B cell (primary cell): ENCODE data around the gene DCDC1. TPM values are rescaled to one million over a fixed set of nuclear protein-coding genes. Genes with fewer than 3 reads are reported as not detected.

Experiments
- ATAC-seq: fragments of 200-7000 bp; cut with Tn5 transposase; one replicate; pipeline ENCODE4 v1.10.0; 2021; ENCODE audit warnings: low read depth, mild to moderate bottlenecking, moderate number of reproducible peaks, moderate library complexity
- CTCF ChIA-PET: fragments of 350-600 bp; sonication (Branson Sonifier 250); formaldehyde crosslinking; loops from one replicate; lab custom pipeline; 2021; ENCODE audit warnings: antibody characterized with exemption, inconsistent platforms; lab: Charles Lee
- POLR2A ChIA-PET: fragments of 350-600 bp; sonication (Branson Sonifier 250); formaldehyde crosslinking; loops from one replicate; lab custom pipeline; 2021; ENCODE audit warnings: antibody characterized with exemption; lab: Charles Lee
- DNase-seq: peaks from one replicate; pipeline ENCODE4 v3.0.0; 2013
- H2AFZ ChIP-seq: 2 replicates; pipeline ENCODE4 v1.6.1; 2012; ENCODE audit warnings: mild to moderate bottlenecking, low read depth, low read length; ENCODE audit not compliant: insufficient read depth, poor library complexity, severe bottlenecking
- H3K27ac ChIP-seq, 2 donors: 1 replicate in 1 of 2; 2 replicates in 1 of 2; pipeline ENCODE4 v1.5.1; 2012 to 2013; ENCODE audit warnings: low read length in 2 of 2, mild to moderate bottlenecking in 2 of 2, moderate library complexity in 1 of 2
- H3K27me3 ChIP-seq, 4 experiments: fragments of 200-600 bp in 1 of 4; sonication (generic) in 1 of 4; replicated peaks in 1 of 4; 1 replicate in 2 of 4; 2 replicates in 2 of 4; pipeline versions ENCODE4 v1.6.1 to v1.7.0; 2013 to 2016; ENCODE audit warnings: low read length in 3 of 4, mild to moderate bottlenecking in 2 of 4, mixed read lengths in 1 of 4, moderate library complexity in 1 of 4; ENCODE audit not compliant: insufficient read depth in 4 of 4, control insufficient read depth in 3 of 4; ENCODE audit errors: control extremely low read depth in 1 of 4
- H3K36me3 ChIP-seq, 2 experiments: replicated peaks in 1 of 2; 1 replicate in 1 of 2; 2 replicates in 1 of 2; pipeline versions ENCODE4 v1.6.1 to v1.7.1; 2013; ENCODE audit warnings: low read length in 1 of 2; ENCODE audit not compliant: insufficient read depth in 2 of 2, control insufficient read depth in 1 of 2; ENCODE audit errors: control extremely low read depth in 1 of 2, extremely low read depth in 1 of 2
- H3K4me1 ChIP-seq, 2 donors: fragments of 200-600 bp in 1 of 2; sonication (generic) in 1 of 2; 1 replicate in 1 of 2; 2 replicates in 1 of 2; pipeline versions ENCODE4 v1.5.1 to v1.6.1; 2013 to 2017; ENCODE audit warnings: low read length in 2 of 2; ENCODE audit not compliant: control insufficient read depth in 2 of 2, insufficient read depth in 2 of 2
- H3K4me2 ChIP-seq: replicated peaks from 2 replicates; pipeline ENCODE3; 2012; ENCODE audit warnings: mild to moderate bottlenecking, low read depth, low read length; ENCODE audit not compliant: poor library complexity, severe bottlenecking
- H3K4me3 ChIP-seq, 5 experiments: fragments of 200-600 bp in 1 of 5; sonication (generic) in 1 of 5; 1 replicate in 3 of 5; 2 replicates in 2 of 5; pipeline versions ENCODE4 v1.5.1 to v1.7.0; 2011 to 2016; ENCODE audit warnings: low read length in 4 of 5, mild to moderate bottlenecking in 4 of 5, low read depth in 2 of 5, control low read depth in 1 of 5, moderate library complexity in 1 of 5; ENCODE audit not compliant: insufficient read depth in 1 of 5; ENCODE audit errors: control extremely low read depth in 1 of 5, extremely low read depth in 1 of 5
- H3K79me2 ChIP-seq: fragments of 200-600 bp; sonication (generic); one replicate; pipeline ENCODE4 v1.6.0; 2016; ENCODE audit warnings: low read length; ENCODE audit not compliant: control insufficient read depth, insufficient read depth
- H3K9ac ChIP-seq: fragments of 200-600 bp; sonication (generic); 2 replicates; pipeline ENCODE4 v1.6.1; 2017; ENCODE audit warnings: mild to moderate bottlenecking, low read length, moderate library complexity
- H3K9me3 ChIP-seq, 3 donors: one replicate each; pipeline versions ENCODE4 v1.6.1 to v1.7.1; 2013; ENCODE audit warnings: low read length in 2 of 3; ENCODE audit not compliant: control insufficient read depth in 2 of 3, insufficient read depth in 1 of 3; ENCODE audit errors: control extremely low read depth in 1 of 3
- H4K20me1 ChIP-seq: 2 replicates; pipeline ENCODE4 v1.6.0; 2012; ENCODE audit warnings: mild to moderate bottlenecking, low read length; ENCODE audit not compliant: insufficient read depth, control insufficient read depth, poor library complexity, severe bottlenecking
- H3K27ac Mint-ChIP-seq: one replicate; pipeline ENCODE4 v1.8.0; 2021; ENCODE audit warnings: mixed read lengths
- H3K27me3 Mint-ChIP-seq: one replicate; pipeline ENCODE4 v1.8.0; 2021; ENCODE audit warnings: mixed read lengths
- H3K4me1 Mint-ChIP-seq: one replicate; pipeline ENCODE4 v1.8.0; 2021; ENCODE audit warnings: mixed read lengths
- H3K4me3 Mint-ChIP-seq: one replicate; pipeline ENCODE4 v1.8.0; 2021; ENCODE audit warnings: mixed read lengths
- H3K9me3 Mint-ChIP-seq: one replicate; pipeline ENCODE4 v1.8.0; 2022; ENCODE audit warnings: mixed read lengths; ENCODE audit not compliant: insufficient read depth
- CTCF ChIP-seq: fragments of 200-600 bp; IDR thresholded peaks from one replicate; pipeline ENCODE4 v1.8.0; 2022; ENCODE audit warnings: antibody characterized with exemption, mild to moderate bottlenecking
- EZH2 ChIP-seq: IDR thresholded peaks from 2 replicates; pipeline ENCODE4 v1.6.1; 2012; ENCODE audit warnings: borderline replicate concordance, low read depth, mild to moderate bottlenecking, moderate library complexity, low read length; ENCODE audit not compliant: insufficient read depth, poor library complexity, severe bottlenecking
- WGBS: methylation state at CpG from one replicate; pipeline ENCODE4 v1.1.5; 2013; ENCODE audit warnings: missing lambda C conversion rate; ENCODE audit not compliant: insufficient coverage; 5-methylcytosine and 5-hydroxymethylcytosine counted together
- intact Hi-C: fragments of 100-400 bp; cut with micrococcal nuclease; formaldehyde crosslinking; loops from one replicate; pipeline ENCODE4 v1.10.0; 2022
- polyA plus RNA-seq: library from polyadenylated mRNA; depleted of rRNA; stranded (reverse); fragments of >200 nt; gene quantifications from 2 replicates; pipeline ENCODE4 v1.2.3, GENCODE V29; 2012
- total RNA-seq, 2 donors: library from RNA; stranded (reverse); fragments of 120-200 nt in 1 of 2; gene quantifications; 1 replicate in 1 of 2; 2 replicates in 1 of 2; pipeline versions ENCODE4 v1.2.3 to v1.2.4, GENCODE V29; 2013 to 2022

Gene DCDC1
- total and polyA plus RNA-seq, 2 donors (not counting 1 experiment from before 2014, with no cell fraction given): not detected

- H3K4me3 ChIP-seq: no peak overlapping the region
- no peaks in the 10 kb centered on the region for H3K27me3 Mint-ChIP-seq
- ATAC-seq: no peak
- H3K27ac Mint-ChIP-seq: no peak overlapping the region
- no peaks in the 10 kb centered on the region for H3K79me2 ChIP-seq
- H4K20me1 ChIP-seq: no peaks in the 10 kb centered on the region
- no peak overlapping the region for H3K4me3 Mint-ChIP-seq
- no peaks in the 10 kb centered on the region for H3K27me3 ChIP-seq
- no peak overlapping the region for H3K27ac ChIP-seq
- H2AFZ ChIP-seq: no peak overlapping the region
- intact Hi-C loops: no loop called here
- no peak overlapping the region for H3K9ac ChIP-seq
- ChIA-PET CTCF (no interaction called here), POLR2A (no interaction called here)
- H3K9me3 Mint-ChIP-seq: peaks cover 2% of the 10 kb centered on the region
- no CpG with 5 or more reads among the region's 1 CpG for WGBS
- H3K4me1 ChIP-seq: no peaks in the 10 kb centered on the region
- no peak for TF ChIP-seq EZH2
- no peak for TF ChIP-seq CTCF
- H3K9me3 ChIP-seq: no peaks in the 10 kb centered on the region
- DNase-seq: no peak
- no peaks in the 10 kb centered on the region for H3K36me3 ChIP-seq
- H3K4me2 ChIP-seq: no peak overlapping the region
- H3K4me1 Mint-ChIP-seq: no peaks in the 10 kb centered on the region
Measured at GRCh38 chr11:30823119-30823518, 546.4 kb downstream of the DCDC1 start.

DNA sequence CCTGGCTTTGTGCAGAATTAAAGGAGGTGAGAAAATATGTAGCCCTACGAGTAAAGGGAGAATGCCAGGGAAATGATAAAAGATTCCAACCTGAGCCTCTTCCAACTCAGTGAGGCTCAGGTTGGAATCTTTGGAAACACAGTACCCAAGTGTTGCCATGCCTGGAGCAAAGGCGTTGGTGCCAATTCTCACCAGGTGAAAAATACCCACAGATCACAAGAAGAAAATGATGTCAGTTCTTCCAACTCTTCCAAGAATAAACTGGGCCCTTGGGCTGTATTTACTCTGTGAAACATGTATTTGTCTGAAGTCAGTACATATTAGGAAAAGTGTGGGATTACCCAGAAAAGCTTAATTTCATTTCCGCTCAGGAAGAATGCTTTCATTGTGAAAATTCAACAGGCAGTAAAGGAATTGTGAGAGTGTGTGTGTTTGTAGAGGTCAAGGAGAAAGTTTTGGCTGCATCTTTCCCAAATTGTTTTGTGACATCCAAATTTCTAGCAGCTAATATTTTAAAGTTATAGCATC lies 548.0 kb downstream of the DCDC1 start:
- WGBS: 100% methylated on average over 1 of the region's 3 CpGs
- intact Hi-C loops: no loop called here
- no peak for DNase-seq

More for the DNA sequence above, 548.0 kb downstream of the DCDC1 start:
- Mint-ChIP-seq H3K4me3 (no peak overlapping the region), H3K27ac (no peak overlapping the region), H3K27me3 (no peaks in the 10 kb centered on the region), H3K9me3 (peaks cover 2% of the 10 kb centered on the region), H3K4me1 (no peaks in the 10 kb centered on the region)
- ChIA-PET CTCF (no interaction called here), POLR2A (no interaction called here)
- Histone ChIP-seq H3K9me3 (no peaks in the 10 kb centered on the region), H3K36me3 (no peaks in the 10 kb centered on the region), H2AFZ (no peak overlapping the region), H4K20me1 (no peaks in the 10 kb centered on the region), H3K27ac (no peak overlapping the region), H3K4me2 (no peak overlapping the region), H3K9ac (no peak overlapping the region), H3K79me2 (no peaks in the 10 kb centered on the region), H3K27me3 (no peaks in the 10 kb centered on the region), H3K4me1 (no peaks in the 10 kb centered on the region), H3K4me3 (no peak overlapping the region)
- TF ChIP-seq EZH2 (no peak), CTCF (no peak)
- no peak for ATAC-seq
